ENCODE measurements around the gene CASZ1. TPM values are rescaled to one million over a fixed set of nuclear protein-coding genes. Genes with fewer than 3 reads are reported as not detected.
A peak's percentile ranks its signal among the peaks of the same experiment; 100 is the strongest.

Gene CASZ1
- total and polyA plus RNA-seq, 2 donors from 2014 or later, result 10.1 to 33.0 TPM

GRCh38 chr1:10629816-10630571, 166.5 kb downstream of the CASZ1 start:
- H3K9me3 ChIP-seq (ENCODE audit: control insufficient read depth in 2 of 3, insufficient read depth in 1 of 3, low read length in 3 of 3), result no peaks in the 10 kb centered on the region
- H3K27me3 ChIP-seq (ENCODE audit: control insufficient read depth, insufficient read depth, low read length), result no peaks in the 10 kb centered on the region
- intact Hi-C loops (cut with DNase I), result no loop called here
- no peak for FAIRE-seq
- DNase-seq, result peak in 3 of 5 donors; percentile 70 to 75 (median 74)
- H3K36me3 ChIP-seq (ENCODE audit: control insufficient read depth in 2 of 3, insufficient read depth in 3 of 3, low read length in 3 of 3), result no peaks in the 10 kb centered on the region
- no peak overlapping the region for H3K9ac ChIP-seq (ENCODE audit: low read length in 3 of 3)
- H3K4me1 ChIP-seq (ENCODE audit: control insufficient read depth in 2 of 3, insufficient read depth in 2 of 3, low read depth in 1 of 3, low read length in 3 of 3), result peaks cover 0 to 10% (median 5%) of the 10 kb centered on the region in 3 donors
- H3K4me3 ChIP-seq (ENCODE audit: low read length in 3 of 3), result no peak overlapping the region
- H3K27ac ChIP-seq (ENCODE audit: low read depth in 2 of 2, low read length in 2 of 2), result no peak overlapping the region
- no peak for TF ChIP-seq CTCF (IDR thresholded peaks at IDR 0.05; ENCODE audit: borderline replicate concordance, extremely low read depth, insufficient read depth)

GRCh38 chr1:10629091-10629815, 167.2 kb downstream of the CASZ1 start:
- Histone ChIP-seq H3K27me3 (ENCODE audit: control insufficient read depth, insufficient read depth, low read length) (no peaks in the 10 kb centered on the region), H3K36me3 (ENCODE audit: control insufficient read depth in 2 of 3, insufficient read depth in 3 of 3, low read length in 3 of 3) (peaks cover 0 to 6% (median 0%) of the 10 kb centered on the region in 3 donors), H3K9ac (ENCODE audit: low read length in 3 of 3) (no peak overlapping the region), H3K9me3 (ENCODE audit: control insufficient read depth in 2 of 3, insufficient read depth in 1 of 3, low read length in 3 of 3) (no peaks in the 10 kb centered on the region), H3K4me1 (ENCODE audit: control insufficient read depth in 2 of 3, insufficient read depth in 2 of 3, low read depth in 1 of 3, low read length in 3 of 3) (peaks cover 0 to 13% (median 10%) of the 10 kb centered on the region in 3 donors), H3K27ac (ENCODE audit: low read depth in 2 of 2, low read length in 2 of 2) (peak overlapping the region in 1 of 2 donors; percentile 34), H3K4me3 (ENCODE audit: low read length in 3 of 3) (no peak overlapping the region)
- DNase-seq (peak in 1 of 5 donors; percentile 73), FAIRE-seq (no peak)
- intact Hi-C loops (cut with DNase I), result no loop called here
- TF ChIP-seq CTCF (IDR thresholded peaks at IDR 0.05; ENCODE audit: borderline replicate concordance, extremely low read depth, insufficient read depth), result no peak

GRCh38 chr1:10628685-10629084, 167.8 kb downstream of the CASZ1 start:
- FAIRE-seq, result no peak
- H3K9ac ChIP-seq (ENCODE audit: low read length in 3 of 3), result no peak overlapping the region
- peaks cover 0 to 13% (median 10%) of the 10 kb centered on the region in 3 donors for H3K4me1 ChIP-seq (ENCODE audit: control insufficient read depth in 2 of 3, insufficient read depth in 2 of 3, low read depth in 1 of 3, low read length in 3 of 3)
- peaks cover 0 to 7% (median 0%) of the 10 kb centered on the region in 3 donors for H3K36me3 ChIP-seq (ENCODE audit: control insufficient read depth in 2 of 3, insufficient read depth in 3 of 3, low read length in 3 of 3)
- intact Hi-C loops (cut with DNase I), result no loop called here
- no peaks in the 10 kb centered on the region for H3K27me3 ChIP-seq (ENCODE audit: control insufficient read depth, insufficient read depth, low read length)
- peak overlapping the region in 1 of 2 donors; percentile 34 for H3K27ac ChIP-seq (ENCODE audit: low read depth in 2 of 2, low read length in 2 of 2)
- DNase-seq, result no peak
- H3K4me3 ChIP-seq (ENCODE audit: low read length in 3 of 3), result no peak overlapping the region
- TF ChIP-seq CTCF (IDR thresholded peaks at IDR 0.05; ENCODE audit: borderline replicate concordance, extremely low read depth, insufficient read depth), result no peak
- H3K9me3 ChIP-seq (ENCODE audit: control insufficient read depth in 2 of 3, insufficient read depth in 1 of 3, low read length in 3 of 3), result no peaks in the 10 kb centered on the region
